Liver (tissue), 9 donors: ENCODE results near the gene RAB3C. TPM values are rescaled to one million over a fixed set of nuclear protein-coding genes. Genes with fewer than 3 reads are reported as not detected.

ENCODE experiments used
- DNase-seq: peaks from one replicate; pipeline ENCODE4 v3.0.0-alpha.2; 2017; ENCODE audit warnings: low spot score
- H3K27ac ChIP-seq, 2 donors: one replicate each; pipeline ENCODE4 v1.7.0; 2013; ENCODE audit warnings: inconsistent platforms in 2 of 2, low read length in 2 of 2, control low read depth in 1 of 2, low read depth in 1 of 2, mild to moderate bottlenecking in 1 of 2
- H3K27me3 ChIP-seq, 4 donors: one replicate each; pipeline versions ENCODE4 v1.6.1 to v1.7.0; 2013; ENCODE audit warnings: low read length in 3 of 4, inconsistent platforms in 1 of 4, mild to moderate bottlenecking in 1 of 4, moderate library complexity in 1 of 4; ENCODE audit not compliant: control insufficient read depth in 4 of 4, insufficient read depth in 4 of 4
- H3K36me3 ChIP-seq, 4 donors: one replicate each; pipeline versions ENCODE4 v1.6.1 to v1.7.0; 2013; ENCODE audit warnings: low read length in 3 of 4, mild to moderate bottlenecking in 3 of 4, low read depth in 1 of 4, moderate library complexity in 1 of 4; ENCODE audit not compliant: control insufficient read depth in 4 of 4, insufficient read depth in 3 of 4
- H3K4me1 ChIP-seq, 4 donors: one replicate each; pipeline versions ENCODE4 v1.6.1 to v1.7.0; 2013; ENCODE audit warnings: low read length in 3 of 4, mild to moderate bottlenecking in 3 of 4, moderate library complexity in 1 of 4; ENCODE audit not compliant: control insufficient read depth in 4 of 4, insufficient read depth in 4 of 4
- H3K4me3 ChIP-seq, 3 donors: one replicate each; pipeline versions ENCODE4 v1.6.1 to v1.7.0; 2013; ENCODE audit warnings: low read length in 3 of 3, control low read depth in 1 of 3, low read depth in 1 of 3, mild to moderate bottlenecking in 1 of 3
- H3K9ac ChIP-seq, 2 donors: one replicate each; pipeline ENCODE4 v1.7.0; 2013; ENCODE audit warnings: low read length in 2 of 2, mild to moderate bottlenecking in 2 of 2, moderate library complexity in 2 of 2, control low read depth in 1 of 2, low read depth in 1 of 2
- H3K9me3 ChIP-seq, 4 donors: one replicate each; pipeline versions ENCODE4 v1.6.1 to v1.7.0; 2013; ENCODE audit warnings: low read length in 3 of 4; ENCODE audit not compliant: control insufficient read depth in 4 of 4
- FOXA1 ChIP-seq: IDR thresholded peaks from 2 replicates; pipeline ENCODE4 v1.6.1; 2016; ENCODE audit warnings: antibody characterized with exemption
- HNF4A ChIP-seq, 2 donors: conservative IDR thresholded peaks; 2 replicates each; pipeline ENCODE4 v1.6.1; 2016; ENCODE audit warnings: antibody characterized with exemption in 2 of 2, mild to moderate bottlenecking in 2 of 2
- HNF4G ChIP-seq: IDR thresholded peaks from 2 replicates; pipeline ENCODE4 v1.6.1; 2016; ENCODE audit warnings: antibody characterized with exemption
- JUND ChIP-seq, 2 donors: IDR thresholded peaks; 2 replicates each; pipeline ENCODE4 v1.6.1; 2016; ENCODE audit warnings: antibody characterized with exemption in 2 of 2
- NR2F2 ChIP-seq: IDR thresholded peaks from 2 replicates; pipeline ENCODE4 v1.6.1; 2016; ENCODE audit warnings: antibody characterized with exemption
- RAD21 ChIP-seq, 2 donors: IDR thresholded peaks; 2 replicates each; pipeline ENCODE4 v1.6.1; 2016; ENCODE audit warnings: antibody characterized with exemption in 2 of 2, mild to moderate bottlenecking in 2 of 2
- RXRA ChIP-seq, 2 donors: IDR thresholded peaks; 2 replicates each; pipeline ENCODE4 v1.6.1; 2017 to 2018; ENCODE audit warnings: antibody characterized with exemption in 2 of 2, mild to moderate bottlenecking in 1 of 2
- SP1 ChIP-seq: IDR thresholded peaks from 2 replicates; pipeline ENCODE4 v1.6.1; 2018; ENCODE audit warnings: antibody characterized with exemption, mild to moderate bottlenecking
- TAF1 ChIP-seq: conservative IDR thresholded peaks from 2 replicates; pipeline ENCODE4 v1.6.1; 2016; ENCODE audit warnings: antibody characterized with exemption, mild to moderate bottlenecking
- YY1 ChIP-seq: IDR thresholded peaks from 2 replicates; pipeline ENCODE4 v1.6.1; 2016; ENCODE audit warnings: antibody characterized with exemption, mild to moderate bottlenecking
- WGBS: extraction: QIAGEN DNeasy Blood & Tissue Kit; methylation state at CpG from one replicate; pipeline ENCODE4 v1.1.7; 2013; 5-methylcytosine and 5-hydroxymethylcytosine counted together
- polyA plus RNA-seq, 2 donors: library from polyadenylated mRNA; stranded (reverse) in 1 of 2; unstranded in 1 of 2; fragments of 200-250 nt in 1 of 2; fragments of >200 nt in 1 of 2; fragmentation: Nextera tagmentation in 1 of 2; extraction: Ambion mirVana in 1 of 2; gene quantifications; one replicate each; pipeline versions ENCODE4 v1.2.1 to v1.2.3, GENCODE V29; 2013 to 2015
- total RNA-seq, 2 donors: library from RNA; depleted of rRNA; stranded (reverse); fragments of >200 nt; gene quantifications; one replicate each; pipeline ENCODE4 v1.2.3, GENCODE V29; 2014
- TF ChIP-seq, protein P1 (sequence below): IDR thresholded peaks from 2 replicates; pipeline ENCODE4 v1.6.1; 2016; ENCODE audit warnings: antibody characterized with exemption, mild to moderate bottlenecking
- TF ChIP-seq, protein P2 (sequence below): IDR thresholded peaks from 2 replicates; pipeline ENCODE4 v1.6.1; 2016; ENCODE audit warnings: antibody characterized with exemption
- TF ChIP-seq, protein P3 (sequence below): fragments of 150-350 bp; IDR thresholded peaks from 2 replicates; pipeline ENCODE4 v1.5.1; 2017; ENCODE audit warnings: improper control_type of control experiment, low read depth, low read length; ENCODE audit not compliant: missing input control
- TF ChIP-seq, protein P4 (sequence below): IDR thresholded peaks from 2 replicates; pipeline ENCODE4 v1.6.1; 2016; ENCODE audit warnings: antibody characterized with exemption
- donor health status: healthy.
- donor health status: healthy.
- donor health status: healthy.
- donor health status: healthy.
- donor health status: healthy.

The RAB3C gene
- total and polyA plus RNA-seq, 4 donors, result 0.72 to 4.6 (median 1.3) TPM

DNA sequence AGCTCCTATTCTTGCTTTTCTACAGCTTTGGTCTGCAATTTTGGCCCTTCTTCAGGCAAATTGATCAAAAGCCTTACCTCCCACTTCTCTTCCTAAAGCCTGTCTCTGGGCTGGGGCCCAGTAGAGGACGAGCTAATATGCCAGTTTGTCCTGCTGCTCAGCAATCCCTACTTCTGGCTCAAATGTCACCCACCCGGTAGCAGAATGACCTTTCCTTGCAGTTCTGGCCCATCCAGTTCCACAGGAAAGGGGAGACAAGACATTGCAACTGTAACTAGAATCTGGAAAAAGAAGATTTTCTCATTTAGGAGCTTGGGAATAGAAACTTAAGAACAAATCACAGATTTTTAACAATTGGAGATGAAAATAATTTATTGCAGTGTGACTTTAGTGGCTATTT is 261.5 kb downstream of the RAB3C start:
- Histone ChIP-seq H3K9me3 (peaks cover 0 to 5% (median 0%) of the 10 kb centered on the region in 4 donors), H3K36me3 (no peaks in the 10 kb centered on the region), H3K4me3 (no peak overlapping the region), H3K9ac (no peak overlapping the region), H3K27ac (no peak overlapping the region), H3K4me1 (no peaks in the 10 kb centered on the region), H3K27me3 (no peaks in the 10 kb centered on the region)
- 78% methylated on average over 2 of the region's 2 CpGs for WGBS
- TF ChIP-seq, protein P1, sequence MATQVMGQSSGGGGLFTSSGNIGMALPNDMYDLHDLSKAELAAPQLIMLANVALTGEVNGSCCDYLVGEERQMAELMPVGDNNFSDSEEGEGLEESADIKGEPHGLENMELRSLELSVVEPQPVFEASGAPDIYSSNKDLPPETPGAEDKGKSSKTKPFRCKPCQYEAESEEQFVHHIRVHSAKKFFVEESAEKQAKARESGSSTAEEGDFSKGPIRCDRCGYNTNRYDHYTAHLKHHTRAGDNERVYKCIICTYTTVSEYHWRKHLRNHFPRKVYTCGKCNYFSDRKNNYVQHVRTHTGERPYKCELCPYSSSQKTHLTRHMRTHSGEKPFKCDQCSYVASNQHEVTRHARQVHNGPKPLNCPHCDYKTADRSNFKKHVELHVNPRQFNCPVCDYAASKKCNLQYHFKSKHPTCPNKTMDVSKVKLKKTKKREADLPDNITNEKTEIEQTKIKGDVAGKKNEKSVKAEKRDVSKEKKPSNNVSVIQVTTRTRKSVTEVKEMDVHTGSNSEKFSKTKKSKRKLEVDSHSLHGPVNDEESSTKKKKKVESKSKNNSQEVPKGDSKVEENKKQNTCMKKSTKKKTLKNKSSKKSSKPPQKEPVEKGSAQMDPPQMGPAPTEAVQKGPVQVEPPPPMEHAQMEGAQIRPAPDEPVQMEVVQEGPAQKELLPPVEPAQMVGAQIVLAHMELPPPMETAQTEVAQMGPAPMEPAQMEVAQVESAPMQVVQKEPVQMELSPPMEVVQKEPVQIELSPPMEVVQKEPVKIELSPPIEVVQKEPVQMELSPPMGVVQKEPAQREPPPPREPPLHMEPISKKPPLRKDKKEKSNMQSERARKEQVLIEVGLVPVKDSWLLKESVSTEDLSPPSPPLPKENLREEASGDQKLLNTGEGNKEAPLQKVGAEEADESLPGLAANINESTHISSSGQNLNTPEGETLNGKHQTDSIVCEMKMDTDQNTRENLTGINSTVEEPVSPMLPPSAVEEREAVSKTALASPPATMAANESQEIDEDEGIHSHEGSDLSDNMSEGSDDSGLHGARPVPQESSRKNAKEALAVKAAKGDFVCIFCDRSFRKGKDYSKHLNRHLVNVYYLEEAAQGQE, result no peak
- TF ChIP-seq, protein P2, sequence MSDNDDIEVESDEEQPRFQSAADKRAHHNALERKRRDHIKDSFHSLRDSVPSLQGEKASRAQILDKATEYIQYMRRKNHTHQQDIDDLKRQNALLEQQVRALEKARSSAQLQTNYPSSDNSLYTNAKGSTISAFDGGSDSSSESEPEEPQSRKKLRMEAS, result no peak
- no peak for TF ChIP-seq RAD21 (IDR thresholded peaks at IDR 0.05)
- no peak for TF ChIP-seq FOXA1
- no peak for TF ChIP-seq HNF4A (conservative IDR thresholded peaks at IDR 0.05)
- no peak for TF ChIP-seq NR2F2
- no peak for TF ChIP-seq YY1
- no peak for TF ChIP-seq TAF1
- no peak for TF ChIP-seq HNF4G
- TF ChIP-seq JUND (IDR thresholded peaks at IDR 0.05), result no peak
- no peak for DNase-seq

DNA sequence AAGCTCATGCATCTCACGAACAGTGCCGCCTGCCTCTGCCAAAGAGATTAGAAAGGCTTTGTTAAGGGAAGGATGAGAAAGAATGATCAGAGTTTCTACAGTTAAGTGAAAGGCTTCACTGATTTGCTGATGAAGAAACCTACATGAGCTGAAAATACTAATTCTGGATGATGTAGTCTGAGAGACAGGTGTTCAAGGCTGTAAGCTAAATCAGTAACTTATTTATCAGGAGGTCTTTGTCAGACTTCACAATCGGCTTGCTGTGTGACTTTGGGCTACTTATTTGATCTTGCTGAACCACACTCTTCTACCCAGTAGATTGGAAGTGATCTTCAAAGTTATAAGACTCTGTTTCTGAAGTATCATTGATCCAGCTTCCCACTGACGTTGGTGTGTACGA is 264.2 kb downstream of the RAB3C start:
- H3K27ac ChIP-seq, result no peak overlapping the region
- H3K27me3 ChIP-seq, result no peaks in the 10 kb centered on the region
- DNase-seq, result no peak
- WGBS, result 70% methylated on average over 5 of the region's 5 CpGs
- H3K9ac ChIP-seq, result no peak overlapping the region
- no peaks in the 10 kb centered on the region for H3K36me3 ChIP-seq
- no peak overlapping the region for H3K4me3 ChIP-seq
- no peak for TF ChIP-seq YY1
- no peak for TF ChIP-seq RXRA (IDR thresholded peaks at IDR 0.05)
- TF ChIP-seq, protein P2, result no peak
- TF ChIP-seq, protein P3, sequence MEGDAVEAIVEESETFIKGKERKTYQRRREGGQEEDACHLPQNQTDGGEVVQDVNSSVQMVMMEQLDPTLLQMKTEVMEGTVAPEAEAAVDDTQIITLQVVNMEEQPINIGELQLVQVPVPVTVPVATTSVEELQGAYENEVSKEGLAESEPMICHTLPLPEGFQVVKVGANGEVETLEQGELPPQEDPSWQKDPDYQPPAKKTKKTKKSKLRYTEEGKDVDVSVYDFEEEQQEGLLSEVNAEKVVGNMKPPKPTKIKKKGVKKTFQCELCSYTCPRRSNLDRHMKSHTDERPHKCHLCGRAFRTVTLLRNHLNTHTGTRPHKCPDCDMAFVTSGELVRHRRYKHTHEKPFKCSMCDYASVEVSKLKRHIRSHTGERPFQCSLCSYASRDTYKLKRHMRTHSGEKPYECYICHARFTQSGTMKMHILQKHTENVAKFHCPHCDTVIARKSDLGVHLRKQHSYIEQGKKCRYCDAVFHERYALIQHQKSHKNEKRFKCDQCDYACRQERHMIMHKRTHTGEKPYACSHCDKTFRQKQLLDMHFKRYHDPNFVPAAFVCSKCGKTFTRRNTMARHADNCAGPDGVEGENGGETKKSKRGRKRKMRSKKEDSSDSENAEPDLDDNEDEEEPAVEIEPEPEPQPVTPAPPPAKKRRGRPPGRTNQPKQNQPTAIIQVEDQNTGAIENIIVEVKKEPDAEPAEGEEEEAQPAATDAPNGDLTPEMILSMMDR, result no peak
- TF ChIP-seq, protein P4, sequence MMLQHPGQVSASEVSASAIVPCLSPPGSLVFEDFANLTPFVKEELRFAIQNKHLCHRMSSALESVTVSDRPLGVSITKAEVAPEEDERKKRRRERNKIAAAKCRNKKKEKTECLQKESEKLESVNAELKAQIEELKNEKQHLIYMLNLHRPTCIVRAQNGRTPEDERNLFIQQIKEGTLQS, result no peak
- H3K9me3 ChIP-seq, result no peaks in the 10 kb centered on the region
- H3K4me1 ChIP-seq, result peaks cover 0 to 4% (median 1%) of the 10 kb centered on the region in 4 donors

DNA sequence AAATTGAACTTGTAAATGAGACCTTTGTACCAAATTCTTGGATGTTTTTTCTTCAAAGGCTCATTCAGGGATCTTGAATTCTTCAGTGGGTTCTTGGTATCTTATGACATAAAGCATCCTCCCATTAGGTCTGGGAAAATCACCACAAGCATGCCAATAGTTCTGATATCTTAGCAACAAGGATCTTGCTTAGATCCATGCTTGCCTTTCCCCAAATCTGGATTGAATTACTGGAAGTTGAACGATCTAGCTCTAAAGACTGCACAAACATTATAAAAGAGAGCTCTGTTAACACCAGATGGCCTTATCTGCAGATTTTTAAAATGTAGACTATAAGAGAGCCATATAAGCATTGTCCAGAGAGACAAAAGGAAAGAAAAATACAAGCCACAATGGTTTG is 266.3 kb downstream of the RAB3C start:
- TF ChIP-seq SP1 (no peak), JUND (IDR thresholded peaks at IDR 0.05) (no peak), RXRA (IDR thresholded peaks at IDR 0.05) (no peak), HNF4A (conservative IDR thresholded peaks at IDR 0.05) (no peak), HNF4G (no peak), RAD21 (IDR thresholded peaks at IDR 0.05) (no peak), TAF1 (no peak), YY1 (no peak), NR2F2 (no peak)
- TF ChIP-seq, protein P1, result no peak
- TF ChIP-seq, protein P2, result no peak
- whole genome bisulfite sequencing, result 34% methylated on average over 1 of the region's 1 CpG
- no peak overlapping the region for H3K27ac ChIP-seq
- no peaks in the 10 kb centered on the region for H3K36me3 ChIP-seq
- H3K4me1 ChIP-seq, result peaks cover 0 to 4% (median 1%) of the 10 kb centered on the region in 4 donors
- H3K4me3 ChIP-seq, result no peak overlapping the region
- H3K9me3 ChIP-seq, result no peaks in the 10 kb centered on the region
- H3K27me3 ChIP-seq, result no peaks in the 10 kb centered on the region
- no peak overlapping the region for H3K9ac ChIP-seq
- DNase-seq, result no peak
